Measurements from ENCODE around the gene PLEKHH1. TPM values are rescaled to one million over a fixed set of nuclear protein-coding genes. Genes with fewer than 3 reads are reported as not detected.

PLEKHH1 gene
- total RNA-seq, 1 donor from 2014 or later, result 3.3 TPM

GRCh38 chr14:67524634-67524963, 8.5 kb upstream of the PLEKHH1 start:
- peaks cover 17% of the 10 kb centered on the region for H3K27me3 Mint-ChIP-seq (ENCODE audit: low read depth, unreplicated experiment)
- Histone ChIP-seq H3K9ac (ENCODE audit: low read length) (no peak overlapping the region), H3K27ac (ENCODE audit: low read depth, low read length) (no peak overlapping the region), H3K36me3 (ENCODE audit: insufficient read depth, low read length) (no peaks in the 10 kb centered on the region), H3K9me3 (ENCODE audit: insufficient read depth, low read depth, low read length) (no peaks in the 10 kb centered on the region), H2AFZ (ENCODE audit: low read depth, low read length) (no peak overlapping the region), H3K79me2 (ENCODE audit: insufficient read depth, low read length) (no peaks in the 10 kb centered on the region), H3K27me3 (ENCODE audit: insufficient read depth, low read length) (peaks cover 53% of the 10 kb centered on the region), H3K4me2 (ENCODE audit: low read length) (no peak overlapping the region), H3K4me3 (ENCODE audit: insufficient read depth, low read depth, low read length) (no peak overlapping the region), H4K20me1 (ENCODE audit: insufficient read depth, low read length) (no peaks in the 10 kb centered on the region), H3K4me1 (ENCODE audit: insufficient read depth, low read length) (no peaks in the 10 kb centered on the region)
- H3K9me3 Mint-ChIP-seq (ENCODE audit: unreplicated experiment), result no peaks in the 10 kb centered on the region
- H3K4me1 Mint-ChIP-seq (ENCODE audit: low read depth, unreplicated experiment), result peaks cover 6% of the 10 kb centered on the region
- no peaks in the 10 kb centered on the region for H3K36me3 Mint-ChIP-seq (ENCODE audit: low read depth, unreplicated experiment)
- TF ChIP-seq EZH2 (IDR thresholded peaks at IDR 0.05; ENCODE audit: insufficient read depth, low read length), result no peak
- H3K27ac Mint-ChIP-seq (ENCODE audit: unreplicated experiment), result no peak overlapping the region
- DNase-seq (ENCODE audit: low read depth) (no peak), FAIRE-seq (no peak)
- no peak overlapping the region for H3K4me3 Mint-ChIP-seq (ENCODE audit: unreplicated experiment)

- Histone ChIP-seq H2AFZ (ENCODE audit: low read depth, low read length) (no peak overlapping the region), H3K79me2 (ENCODE audit: insufficient read depth, low read length) (no peaks in the 10 kb centered on the region), H3K9me3 (ENCODE audit: insufficient read depth, low read depth, low read length) (no peaks in the 10 kb centered on the region), H3K27ac (ENCODE audit: low read depth, low read length) (no peak overlapping the region), H3K4me2 (ENCODE audit: low read length) (no peak overlapping the region), H4K20me1 (ENCODE audit: insufficient read depth, low read length) (no peaks in the 10 kb centered on the region), H3K9ac (ENCODE audit: low read length) (no peak overlapping the region), H3K36me3 (ENCODE audit: insufficient read depth, low read length) (no peaks in the 10 kb centered on the region), H3K4me1 (ENCODE audit: insufficient read depth, low read length) (no peaks in the 10 kb centered on the region), H3K4me3 (ENCODE audit: insufficient read depth, low read depth, low read length) (no peak overlapping the region), H3K27me3 (ENCODE audit: insufficient read depth, low read length) (peaks cover 57% of the 10 kb centered on the region)
- FAIRE-seq, result no peak
- H3K27me3 Mint-ChIP-seq (ENCODE audit: low read depth, unreplicated experiment), result peaks cover 17% of the 10 kb centered on the region
- no peak overlapping the region for H3K27ac Mint-ChIP-seq (ENCODE audit: unreplicated experiment)
- H3K9me3 Mint-ChIP-seq (ENCODE audit: unreplicated experiment), result no peaks in the 10 kb centered on the region
- peaks cover 6% of the 10 kb centered on the region for H3K4me1 Mint-ChIP-seq (ENCODE audit: low read depth, unreplicated experiment)
- no peak overlapping the region for H3K4me3 Mint-ChIP-seq (ENCODE audit: unreplicated experiment)
- no peak for DNase-seq (ENCODE audit: low read depth)
- H3K36me3 Mint-ChIP-seq (ENCODE audit: low read depth, unreplicated experiment), result no peaks in the 10 kb centered on the region
- TF ChIP-seq CTCF (IDR thresholded peaks at IDR 0.05; ENCODE audit: insufficient read depth, low read depth, low read length), result no peak
Observed at GRCh38 chr14:67525389-67525788, 7.7 kb upstream of the PLEKHH1 start.

GRCh38 chr14:67526181-67526580, 6.9 kb upstream of the PLEKHH1 start:
- no peak overlapping the region for H3K4me3 Mint-ChIP-seq (ENCODE audit: unreplicated experiment)
- peaks cover 6% of the 10 kb centered on the region for H3K4me1 Mint-ChIP-seq (ENCODE audit: low read depth, unreplicated experiment)
- no peak overlapping the region for H3K27ac Mint-ChIP-seq (ENCODE audit: unreplicated experiment)
- DNase-seq (ENCODE audit: low read depth) (no peak), FAIRE-seq (no peak)
- no peaks in the 10 kb centered on the region for H3K9me3 Mint-ChIP-seq (ENCODE audit: unreplicated experiment)
- Histone ChIP-seq H3K4me2 (ENCODE audit: low read length) (no peak overlapping the region), H4K20me1 (ENCODE audit: insufficient read depth, low read length) (no peaks in the 10 kb centered on the region), H3K9me3 (ENCODE audit: insufficient read depth, low read depth, low read length) (no peaks in the 10 kb centered on the region), H2AFZ (ENCODE audit: low read depth, low read length) (no peak overlapping the region), H3K79me2 (ENCODE audit: insufficient read depth, low read length) (no peaks in the 10 kb centered on the region), H3K9ac (ENCODE audit: low read length) (no peak overlapping the region), H3K36me3 (ENCODE audit: insufficient read depth, low read length) (no peaks in the 10 kb centered on the region), H3K4me1 (ENCODE audit: insufficient read depth, low read length) (no peaks in the 10 kb centered on the region), H3K27me3 (ENCODE audit: insufficient read depth, low read length) (peaks cover 52% of the 10 kb centered on the region), H3K27ac (ENCODE audit: low read depth, low read length) (no peak overlapping the region), H3K4me3 (ENCODE audit: insufficient read depth, low read depth, low read length) (no peak overlapping the region)
- no peaks in the 10 kb centered on the region for H3K36me3 Mint-ChIP-seq (ENCODE audit: low read depth, unreplicated experiment)
- no peak for TF ChIP-seq EZH2 (IDR thresholded peaks at IDR 0.05; ENCODE audit: insufficient read depth, low read length)
- TF ChIP-seq CTCF (IDR thresholded peaks at IDR 0.05; ENCODE audit: insufficient read depth, low read depth, low read length), result no peak
- H3K27me3 Mint-ChIP-seq (ENCODE audit: low read depth, unreplicated experiment), result peaks cover 19% of the 10 kb centered on the region
